Measurements from ENCODE around the gene PPT2. TPM values are rescaled to one million over a fixed set of nuclear protein-coding genes. Genes with fewer than 3 reads are reported as not detected.

Gene PPT2
- total RNA-seq, 4 donors from 2014 or later, result 14.9 to 31.4 (median 20.8) TPM

- H3K27ac ChIP-seq (replicated peaks in 1 of 4), result peak overlapping the region; percentile 77 to 83 (median 81)
- peaks cover 61 to 89% (median 84%) of the 10 kb centered on the region in 4 donors for H3K4me1 ChIP-seq
- H3K36me3 ChIP-seq, result no peaks in the 10 kb centered on the region
- intact Hi-C loops (cut with DNase I), result no loop called here
- no peaks in the 10 kb centered on the region for H3K9me3 ChIP-seq
- no peaks in the 10 kb centered on the region for H3K27me3 ChIP-seq
- H3K4me3 ChIP-seq, result peak overlapping the region; percentile 45 to 61 (median 52)
- 64% methylated on average over 6 of the region's 6 CpGs for WGBS
- no peak for TF ChIP-seq POLR2AphosphoS5 (IDR thresholded peaks at IDR 0.05)
- no peak for TF ChIP-seq EP300 (IDR thresholded peaks at IDR 0.05)
- TF ChIP-seq CTCF (IDR thresholded peaks at IDR 0.05), result no peak
- TF ChIP-seq POLR2A (IDR thresholded peaks at IDR 0.05; ENCODE audit: low read depth), result no peak
- no peak for DNase-seq (ENCODE audit: extremely low spot score)
Measured at GRCh38 chr6:32108727-32109113, 45.2 kb upstream of the PPT2 start.

GRCh38 chr6:32109114-32109764 is 44.7 kb upstream of the PPT2 start, which contains the start of gene TNXB:
Gene TNXB (minus strand): TSS chr6:32109338. CDS start chr6:32098198, 11,140 bp downstream.
- intact Hi-C loops (cut with DNase I), result no loop called here
- Histone ChIP-seq H3K9me3 (no peaks in the 10 kb centered on the region), H3K4me1 (peaks cover 66 to 94% (median 90%) of the 10 kb centered on the region in 4 donors), H3K27me3 (no peaks in the 10 kb centered on the region), H3K27ac (replicated peaks in 1 of 4) (peak within 1 kb of the TSS; percentile 77 to 83 (median 81)), H3K36me3 (no peaks in the 10 kb centered on the region), H3K4me3 (peak within 1 kb of the TSS; percentile 45 to 61 (median 52))
- TF ChIP-seq EP300 (IDR thresholded peaks at IDR 0.05), result no peak
- TF ChIP-seq POLR2AphosphoS5 (IDR thresholded peaks at IDR 0.05), result peak; percentile 50 to 87
- TF ChIP-seq CTCF (IDR thresholded peaks at IDR 0.05), result no peak
- TF ChIP-seq POLR2A (IDR thresholded peaks at IDR 0.05; ENCODE audit: low read depth), result peak; percentile 39
- 31% methylated on average over 9 of the region's 12 CpGs for WGBS
- no peak for DNase-seq (ENCODE audit: extremely low spot score)

- WGBS, result 68% methylated on average over 6 of the region's 6 CpGs
- Histone ChIP-seq H3K4me3 (peak overlapping the region; percentile 45 to 61 (median 52)), H3K27me3 (no peaks in the 10 kb centered on the region), H3K27ac (replicated peaks in 1 of 4) (peak overlapping the region; percentile 77 to 83 (median 81)), H3K9me3 (no peaks in the 10 kb centered on the region), H3K36me3 (peaks cover 0 to 3% (median 1%) of the 10 kb centered on the region in 4 donors), H3K4me1 (peaks cover 71 to 96% (median 95%) of the 10 kb centered on the region in 4 donors)
- intact Hi-C loops (cut with DNase I), result no loop called here
- no peak for DNase-seq (ENCODE audit: extremely low spot score)
- TF ChIP-seq POLR2AphosphoS5 (IDR thresholded peaks at IDR 0.05) (no peak), POLR2A (IDR thresholded peaks at IDR 0.05; ENCODE audit: low read depth) (no peak), CTCF (IDR thresholded peaks at IDR 0.05) (no peak), EP300 (IDR thresholded peaks at IDR 0.05) (no peak)
Measured at GRCh38 chr6:32109765-32110160, 44.2 kb upstream of the PPT2 start.

- Histone ChIP-seq H3K4me3 (peak overlapping the region; percentile 45 to 61 (median 52)), H3K27ac (replicated peaks in 1 of 4) (peak overlapping the region; percentile 77 to 83 (median 81)), H3K4me1 (peaks cover 72 to 99% (median 95%) of the 10 kb centered on the region in 4 donors), H3K36me3 (peaks cover 3 to 10% (median 10%) of the 10 kb centered on the region in 4 donors), H3K27me3 (no peaks in the 10 kb centered on the region), H3K9me3 (no peaks in the 10 kb centered on the region)
- TF ChIP-seq POLR2A (IDR thresholded peaks at IDR 0.05; ENCODE audit: low read depth) (no peak), POLR2AphosphoS5 (IDR thresholded peaks at IDR 0.05) (peak; percentile 44 to 63)
- 39% methylated on average over 2 of the region's 7 CpGs for WGBS
- intact Hi-C loops (cut with DNase I), result no loop called here
- DNase-seq (ENCODE audit: extremely low spot score), result no peak
Measured at GRCh38 chr6:32110632-32111031, 43.3 kb upstream of the PPT2 start.

GRCh38 chr6:32111424-32112066 is 42.4 kb upstream of the PPT2 start:
- no peak for DNase-seq (ENCODE audit: extremely low spot score)
- intact Hi-C loops (cut with DNase I), result no loop called here
- TF ChIP-seq EP300 (IDR thresholded peaks at IDR 0.05) (no peak), POLR2A (IDR thresholded peaks at IDR 0.05; ENCODE audit: low read depth) (no peak), CTCF (IDR thresholded peaks at IDR 0.05) (no peak), POLR2AphosphoS5 (IDR thresholded peaks at IDR 0.05) (peak; percentile 26 to 28)
- Histone ChIP-seq H3K27ac (replicated peaks in 1 of 4) (peak overlapping the region; percentile 77 to 83 (median 81)), H3K27me3 (no peaks in the 10 kb centered on the region), H3K36me3 (peaks cover 12 to 19% (median 19%) of the 10 kb centered on the region in 4 donors), H3K9me3 (no peaks in the 10 kb centered on the region), H3K4me3 (no peak overlapping the region), H3K4me1 (peaks cover 70 to 90% (median 86%) of the 10 kb centered on the region in 4 donors)
- 42% methylated on average over 7 of the region's 7 CpGs for WGBS
